HG02840 (cell line): ENCODE measurements around the gene TCF15.
"Not testable (repeated sequence)": the region's sequence is repeated elsewhere in the genome, so short reads cannot be mapped to it uniquely, and the experiment has no call there.

ENCODE experiments used
- ATAC-seq: cut with Tn5 transposase; IDR thresholded peaks from one replicate; pipeline ENCODE4 v1.9.1; 2021; ENCODE audit warnings: mild to moderate bottlenecking, moderate library complexity, moderate number of reproducible peaks; ENCODE audit not compliant: unreplicated experiment, low FRiP score

TCF15 gene

GRCh38 chr20:642398-643174, 32.5 kb upstream of the TCF15 start:
- no peak for ATAC-seq

GRCh38 chr20:642013-642397, 31.9 kb upstream of the TCF15 start:
- ATAC-seq, result not testable (repeated sequence)

- ATAC-seq, result no peak
These were observed 31.4 kb upstream of the TCF15 start for GRCh38 chr20:641516-641875.

- no peak for ATAC-seq
These were observed 30.8 kb upstream of the TCF15 start for GRCh38 chr20:640674-641515.

GRCh38 chr20:638579-638978, 28.5 kb upstream of the TCF15 start:
- ATAC-seq, result no peak

GRCh38 chr20:637559-637958, 27.4 kb upstream of the TCF15 start:
- no peak for ATAC-seq

- ATAC-seq, result no peak
These were observed 25.8 kb upstream of the TCF15 start for GRCh38 chr20:635893-636338.

GRCh38 chr20:635028-635892, 25.2 kb upstream of the TCF15 start:
- ATAC-seq, result no peak

- ATAC-seq, result no peak
These were observed 24.2 kb upstream of the TCF15 start for GRCh38 chr20:634148-634925.

GRCh38 chr20:631101-631500, 21.0 kb upstream of the TCF15 start:
- no peak for ATAC-seq

- no peak for ATAC-seq
These were observed 16.5 kb upstream of the TCF15 start for GRCh38 chr20:626579-626978.

GRCh38 chr20:625360-625932, 15.3 kb upstream of the TCF15 start:
- ATAC-seq, result no peak

- ATAC-seq, result no peak
These were observed 13.6 kb upstream of the TCF15 start for GRCh38 chr20:623704-624103.

GRCh38 chr20:623021-623420, 12.9 kb upstream of the TCF15 start:
- no peak for ATAC-seq

GRCh38 chr20:622161-622560, 12.1 kb upstream of the TCF15 start:
- ATAC-seq, result no peak

- ATAC-seq, result no peak
These were observed 11.1 kb upstream of the TCF15 start for GRCh38 chr20:621125-621756.

- no peak for ATAC-seq
These were observed 10.1 kb upstream of the TCF15 start for GRCh38 chr20:620246-620645.

- no peak for ATAC-seq
These were observed 8.9 kb upstream of the TCF15 start for GRCh38 chr20:618980-619379.

- no peak for ATAC-seq
These were observed 8.0 kb upstream of the TCF15 start for GRCh38 chr20:617934-618690.
